WTC11 (cell line): Measurements from ENCODE around the gene CHEK2. TPM values are rescaled to one million over a fixed set of nuclear protein-coding genes. Genes with fewer than 3 reads are reported as not detected.
A peak's percentile ranks its signal among the peaks of the same experiment; 100 is the strongest.

Experiments
- E2F4 ChIP-seq: sonication (generic); formaldehyde crosslinking; IDR thresholded peaks from 2 replicates; pipeline ENCODE4 v1.8.1; 2022; ENCODE audit warnings: low read depth, mild to moderate bottlenecking, moderate library complexity, missing genetic modification reagents, borderline replicate concordance
- FOXJ3 ChIP-seq: sonication (generic); formaldehyde crosslinking; IDR thresholded peaks from 2 replicates; pipeline ENCODE4 v1.9.0; 2021; ENCODE audit warnings: missing genetic modification reagents, mild to moderate bottlenecking, borderline replicate concordance
- GRHL2 ChIP-seq: fragments of 250-450 bp; sonication (Bioruptor Pico); IDR thresholded peaks from 2 replicates; pipeline ENCODE4 v1.8.0; 2022; ENCODE audit warnings: mild to moderate bottlenecking, moderate library complexity; ENCODE audit not compliant: insufficient replicate concordance, severe bottlenecking
- JUN ChIP-seq: sonication (generic); formaldehyde crosslinking; IDR thresholded peaks from 2 replicates; pipeline ENCODE4 v1.8.0; 2023; ENCODE audit warnings: mild to moderate bottlenecking, missing genetic modification reagents
- NFYB ChIP-seq: sonication (generic); formaldehyde crosslinking; conservative IDR thresholded peaks from 2 replicates; pipeline ENCODE4 v1.8.0; 2022; ENCODE audit warnings: low read depth, missing genetic modification reagents
- PRRX2 ChIP-seq: fragments of 250-450 bp; sonication (Bioruptor Pico); IDR thresholded peaks from 2 replicates; pipeline ENCODE4 v1.8.0; 2021; ENCODE audit warnings: mild to moderate bottlenecking
- USF1 ChIP-seq: sonication (generic); formaldehyde crosslinking; IDR thresholded peaks from 2 replicates; pipeline ENCODE4 v1.8.0; 2022; ENCODE audit warnings: mild to moderate bottlenecking, missing genetic modification reagents
- ZNF416 ChIP-seq: fragments of 250-450 bp; sonication (Bioruptor Pico); IDR thresholded peaks from 2 replicates; pipeline ENCODE4 v1.9.0; 2021; ENCODE audit warnings: mild to moderate bottlenecking, inconsistent platforms
- ZNF425 ChIP-seq: fragments of 250-450 bp; sonication (Bioruptor Pico); conservative IDR thresholded peaks from 2 replicates; pipeline ENCODE4 v1.9.0; 2021; ENCODE audit warnings: mild to moderate bottlenecking
- ZNF532 ChIP-seq: fragments of 250-450 bp; sonication (Bioruptor Pico); IDR thresholded peaks from 2 replicates; pipeline ENCODE4 v1.9.0; 2021; ENCODE audit warnings: mild to moderate bottlenecking, borderline replicate concordance
- ZNF671 ChIP-seq: fragments of 250-450 bp; sonication (Bioruptor Pico); IDR thresholded peaks from 2 replicates; pipeline ENCODE4 v1.8.0; 2021; ENCODE audit warnings: mild to moderate bottlenecking
- total RNA-seq: library from RNA; stranded (reverse); gene quantifications from 3 replicates; pipeline ENCODE4 v1.2.3, GENCODE V29; 2021
- TF ChIP-seq, protein P1 (sequence below): sonication (generic); formaldehyde crosslinking; IDR thresholded peaks from 2 replicates; pipeline ENCODE4 v1.8.0; 2022; ENCODE audit warnings: mild to moderate bottlenecking, missing genetic modification reagents
- TF ChIP-seq, protein P2 (sequence below): sonication (generic); formaldehyde crosslinking; IDR thresholded peaks from 2 replicates; pipeline ENCODE4 v1.8.0; 2023; ENCODE audit warnings: missing genetic modification reagents

The CHEK2 gene
- total RNA-seq, 1 experiment from 2014 or later: 124 TPM

GRCh38 chr22:28772633-28773460 lies 31.2 kb upstream of the CHEK2 start, which contains the start of gene CCDC117 (continued):
- TF ChIP-seq ZNF425 (no peak), ZNF671 (CRISPR knock-in tag) (no peak), NFYB (CRISPR knock-in tag) (no peak), ZNF416 (CRISPR knock-in tag) (0 out of 2 replicates have a peak, but pooled peaks have one; percentile 27), GRHL2 (no peak), FOXJ3 (CRISPR knock-in tag) (no peak), ZNF532 (CRISPR knock-in tag) (no peak), JUN (CRISPR knock-in tag) (no peak), E2F4 (CRISPR knock-in tag) (no peak), PRRX2 (CRISPR knock-in tag) (no peak), USF1 (CRISPR knock-in tag) (no peak)
- TF ChIP-seq, protein P1, sequence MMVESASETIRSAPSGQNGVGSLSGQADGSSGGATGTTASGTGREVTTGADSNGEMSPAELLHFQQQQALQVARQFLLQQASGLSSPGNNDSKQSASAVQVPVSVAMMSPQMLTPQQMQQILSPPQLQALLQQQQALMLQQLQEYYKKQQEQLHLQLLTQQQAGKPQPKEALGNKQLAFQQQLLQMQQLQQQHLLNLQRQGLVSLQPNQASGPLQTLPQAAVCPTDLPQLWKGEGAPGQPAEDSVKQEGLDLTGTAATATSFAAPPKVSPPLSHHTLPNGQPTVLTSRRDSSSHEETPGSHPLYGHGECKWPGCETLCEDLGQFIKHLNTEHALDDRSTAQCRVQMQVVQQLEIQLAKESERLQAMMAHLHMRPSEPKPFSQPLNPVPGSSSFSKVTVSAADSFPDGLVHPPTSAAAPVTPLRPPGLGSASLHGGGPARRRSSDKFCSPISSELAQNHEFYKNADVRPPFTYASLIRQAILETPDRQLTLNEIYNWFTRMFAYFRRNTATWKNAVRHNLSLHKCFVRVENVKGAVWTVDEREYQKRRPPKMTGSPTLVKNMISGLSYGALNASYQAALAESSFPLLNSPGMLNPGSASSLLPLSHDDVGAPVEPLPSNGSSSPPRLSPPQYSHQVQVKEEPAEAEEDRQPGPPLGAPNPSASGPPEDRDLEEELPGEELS: peak; percentile 93
- TF ChIP-seq, protein P2, sequence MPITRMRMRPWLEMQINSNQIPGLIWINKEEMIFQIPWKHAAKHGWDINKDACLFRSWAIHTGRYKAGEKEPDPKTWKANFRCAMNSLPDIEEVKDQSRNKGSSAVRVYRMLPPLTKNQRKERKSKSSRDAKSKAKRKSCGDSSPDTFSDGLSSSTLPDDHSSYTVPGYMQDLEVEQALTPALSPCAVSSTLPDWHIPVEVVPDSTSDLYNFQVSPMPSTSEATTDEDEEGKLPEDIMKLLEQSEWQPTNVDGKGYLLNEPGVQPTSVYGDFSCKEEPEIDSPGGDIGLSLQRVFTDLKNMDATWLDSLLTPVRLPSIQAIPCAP: 0 out of 2 replicates have a peak, but pooled peaks have one; percentile 49
